K562 (cell line): ENCODE measurements around the gene PROK1. TPM values are rescaled to one million over a fixed set of nuclear protein-coding genes. Genes with fewer than 3 reads are reported as not detected.
"Not testable (repeated sequence)": the region's sequence is repeated elsewhere in the genome, so short reads cannot be mapped to it uniquely, and the experiment has no call there.

Source experiments
- ATAC-seq: fragments of 200-7000 bp; cut with Tn5 transposase; 3 replicates; pipeline ENCODE4 v1.9.1; 2020; ENCODE audit warnings: moderate library complexity
- BruUV-seq: library from RNA; stranded (reverse); fragments of 400-500 nt; replicated peaks from 2 replicates; lab custom pipeline; 2021; lab: Mats Ljungman, UMichigan
- CTCF ChIA-PET: fragments of 300-600 bp; formaldehyde crosslinking; extraction: SDS; loops from one replicate; lab custom pipeline; 2021; ENCODE audit warnings: low intra/inter-chr PET ratio; lab: Yijun Ruan, JAX
- POLR2A ChIA-PET: fragments of 300-600, 350-650 bp; sonication (Branson Sonifier 250); formaldehyde crosslinking; extraction: SDS; loops from one replicate; lab custom pipeline; 2021; ENCODE audit warnings: antibody characterized with exemption, inconsistent platforms; lab: Yijun Ruan, JAX
- DNase-seq, 4 experiments: peaks; one replicate each; pipeline versions ENCODE4 v3.0.0 to v3.0.0-alpha.2; 2011 to 2018; ENCODE audit warnings: low spot score in 3 of 4, mixed read lengths in 3 of 4; ENCODE audit errors: extremely low read depth in 1 of 4
- FAIRE-seq: peaks from 2 replicates; lab custom pipeline; 2011; peaks lifted over from hg19 to GRCh38; lab: Jason Lieb, UNC
- H2AFZ ChIP-seq: 2 replicates; pipeline ENCODE4 v1.6.0; 2011; ENCODE audit warnings: low read depth, low read length, control low read depth, inconsistent platforms
- H3K27ac ChIP-seq: fragments of 200-600 bp; 3 replicates; pipeline ENCODE4 v1.8.0; 2011; ENCODE audit warnings: low read depth, mild to moderate bottlenecking, control low read depth, inconsistent platforms, low read length, moderate library complexity, mixed read lengths; ENCODE audit errors: extremely low read depth
- H3K27me3 ChIP-seq, 2 experiments: fragments of 300-600 bp in 1 of 2; 2 replicates in 1 of 2; 3 replicates in 1 of 2; pipeline versions ENCODE4 v1.6.0 to v1.8.0; 2011; ENCODE audit warnings: inconsistent platforms in 2 of 2, low read length in 2 of 2, mild to moderate bottlenecking in 1 of 2, mixed read lengths in 1 of 2, moderate library complexity in 1 of 2; ENCODE audit not compliant: control insufficient read depth in 2 of 2, insufficient read depth in 2 of 2
- H3K36me3 ChIP-seq: fragments of 300-600 bp; 3 replicates; pipeline ENCODE4 v1.8.0; 2011; ENCODE audit warnings: mild to moderate bottlenecking, low read length, inconsistent platforms; ENCODE audit not compliant: control insufficient read depth, insufficient read depth
- H3K4me1 ChIP-seq, 2 experiments: fragments of 200-600 bp in 1 of 2; replicated peaks in 1 of 2; 2 replicates in 1 of 2; 3 replicates in 1 of 2; pipeline versions ENCODE4 v1.5.1 to v1.8.0; 2011; ENCODE audit warnings: inconsistent platforms in 2 of 2, low read length in 2 of 2, mild to moderate bottlenecking in 1 of 2, mixed read lengths in 1 of 2, moderate library complexity in 1 of 2; ENCODE audit not compliant: control insufficient read depth in 2 of 2, insufficient read depth in 2 of 2
- H3K4me2 ChIP-seq: 2 replicates; pipeline ENCODE4 v1.6.1; 2011; ENCODE audit warnings: low read length, control low read depth, inconsistent platforms, mixed read lengths; ENCODE audit not compliant: insufficient read depth
- H3K4me3 ChIP-seq: fragments of 200-600 bp; sonication (generic), shearing (Covaris generic); 2 replicates; pipeline ENCODE4 v1.5.1; 2016; ENCODE audit warnings: control low read depth, inconsistent platforms
- H3K79me2 ChIP-seq: fragments of 200-600 bp; 3 replicates; pipeline ENCODE4 v1.8.0; 2011; ENCODE audit warnings: low read length, inconsistent platforms; ENCODE audit not compliant: control insufficient read depth, insufficient read depth
- H3K9ac ChIP-seq, 2 experiments: 2 replicates each; pipeline versions ENCODE4 v1.6.0 to v1.6.1; 2011; ENCODE audit warnings: low read depth in 2 of 2, low read length in 2 of 2, control low read depth in 1 of 2, inconsistent platforms in 1 of 2, mild to moderate bottlenecking in 1 of 2, mixed read lengths in 1 of 2; ENCODE audit not compliant: insufficient read depth in 1 of 2
- H3K9me1 ChIP-seq: one replicate; pipeline ENCODE4 v1.6.0; 2011; ENCODE audit warnings: inconsistent platforms, mild to moderate bottlenecking, low read length, moderate library complexity; ENCODE audit not compliant: control insufficient read depth, insufficient read depth
- H3K9me3 ChIP-seq: replicated peaks from 2 replicates; pipeline ENCODE4 v1.5.1; 2011; ENCODE audit warnings: low read depth, low read length, inconsistent platforms; ENCODE audit not compliant: control insufficient read depth, insufficient read depth
- H4K20me1 ChIP-seq: replicated peaks from 2 replicates; pipeline ENCODE4 v1.6.1; 2011; ENCODE audit warnings: low read length, inconsistent platforms, mixed read lengths; ENCODE audit not compliant: control insufficient read depth, insufficient read depth
- ADNP ChIP-seq: fragments of 200-800 bp; sonication (Bioruptor generic); IDR thresholded peaks from 2 replicates; pipeline ENCODE4 v1.6.1; 2016; ENCODE audit warnings: missing genetic modification characterization, missing compliant biosample characterization
- EGR1 ChIP-seq: fragments of 450-650 bp; conservative IDR thresholded peaks from 2 replicates; pipeline ENCODE4 v1.6.1; 2017; ENCODE audit warnings: mild to moderate bottlenecking
- MYBL2 ChIP-seq, 2 experiments: fragments of 450-650 bp in 1 of 2; sonication (generic) in 1 of 2; formaldehyde crosslinking in 1 of 2; IDR thresholded peaks; 2 replicates each; pipeline versions ENCODE4 v1.6.1 to v1.8.1; 2017 to 2022; ENCODE audit warnings: borderline replicate concordance in 1 of 2, inconsistent platforms in 1 of 2, low read depth in 1 of 2, mild to moderate bottlenecking in 1 of 2, missing genetic modification reagents in 1 of 2, moderate library complexity in 1 of 2
- NCOA4 ChIP-seq: fragments of 450-650 bp; IDR thresholded peaks from 2 replicates; pipeline ENCODE4 v1.6.1; 2018; ENCODE audit warnings: mild to moderate bottlenecking; ENCODE audit not compliant: partially characterized antibody
- PBX2 ChIP-seq, 2 experiments: IDR thresholded peaks in 1 of 2; conservative IDR thresholded peaks in 1 of 2; 2 replicates each; pipeline ENCODE4 v1.6.1; 2016; ENCODE audit warnings: low read depth in 2 of 2, mild to moderate bottlenecking in 1 of 2, missing compliant biosample characterization in 1 of 2, missing genetic modification characterization in 1 of 2, moderate library complexity in 1 of 2
- POLR3A ChIP-seq: IDR thresholded peaks from 2 replicates; pipeline ENCODE4 v1.6.1; 2011; ENCODE audit warnings: borderline replicate concordance, mild to moderate bottlenecking, moderate library complexity; ENCODE audit not compliant: insufficient read length, insufficient read depth; ENCODE audit errors: extremely low read depth
- TCF7L2 ChIP-seq: fragments of 150-350 bp; IDR thresholded peaks from 2 replicates; pipeline ENCODE4 v1.6.1; 2016; ENCODE audit warnings: low read depth, mild to moderate bottlenecking, low read length, moderate library complexity
- WGBS: fragments of 100-300 bp; shearing (Covaris generic); methylation state at CpG from one replicate; pipeline ENCODE4 v1.1.6; 2016; ENCODE audit warnings: low coverage, mixed read lengths; ENCODE audit not compliant: insufficient coverage; ENCODE audit errors: missing lambda C conversion rate; 5-methylcytosine and 5-hydroxymethylcytosine counted together
- in situ Hi-C: fragments of 300-500 bp; cut with MboI; formaldehyde crosslinking; loops from 4 replicates; pipeline ENCODE4 v1.15.0; 2018; ENCODE audit warnings: inconsistent platforms, mixed read lengths
- intact Hi-C: fragments of 100-400 bp; cut with micrococcal nuclease; formaldehyde crosslinking; loops from 2 replicates; pipeline ENCODE4 v1.14.2; 2022
- polyA plus RNA-seq, 8 experiments: library from polyadenylated mRNA; depleted of rRNA in 4 of 8; stranded (reverse) in 5 of 8; unstranded in 3 of 8; fragments of >200 nt; fragmentation: Nextera tagmentation in 2 of 8; fragmentation: Illumina TruSeq in 1 of 8; extraction: Ambion mirVana in 2 of 8; extraction: Trizol in 1 of 8; gene quantifications; 2 replicates each; pipeline versions ENCODE4 v1.2.1 to v1.2.3, GENCODE V29; 2011 to 2014; ENCODE audit warnings: inconsistent platforms in 1 of 8, missing spikeins in 1 of 8
- total RNA-seq, 7 experiments: library from RNA; depleted of rRNA in 6 of 7; stranded (reverse); fragments of >200 nt in 6 of 7; fragmentation: Illumina TruSeq in 2 of 7; extraction: Trizol in 2 of 7; gene quantifications; 2 replicates each; pipeline versions ENCODE4 v1.2.1 to v1.2.3, GENCODE V29; 2011 to 2021; ENCODE audit warnings: low replicate concordance in 1 of 7

Gene PROK1
- total and polyA plus RNA-seq, 9 of the 15 experiments (the other 6 are each of a cell fraction or from before 2014, with no cell fraction given), result 0.15 TPM; not detected in 8

GRCh38 chr1:110406407-110406806 lies 44.5 kb upstream of the PROK1 start:
- peak; percentile 54; the same call in 1 of the 2 replicates for TF ChIP-seq ADNP (tag)
- TF ChIP-seq EGR1, result peak; percentile 48
- TF ChIP-seq, all 486 proteins: peak for 2; not testable (repeated sequence) for 484
- Histone ChIP-seq H3K36me3 (peaks cover 43% of the 10 kb centered on the region), H3K9ac (peak overlapping the region; percentile 59 to 88; a peak in 3 of 4 replicates), H3K79me2 (peaks cover 34% of the 10 kb centered on the region), H3K4me2 (peak overlapping the region; percentile 95), H3K4me1 (peaks cover 5 to 15% of the 10 kb centered on the region in 2 experiments; a peak in 3 of 5 replicates), H3K4me3 (peak overlapping the region; percentile 71)
- ATAC-seq, H2AFZ ChIP-seq, H3K27ac ChIP-seq, BruUV-seq, H3K9me1 ChIP-seq, H3K9me3 ChIP-seq, H3K27me3 ChIP-seq, CTCF ChIA-PET, FAIRE-seq, in situ Hi-C loops, H4K20me1 ChIP-seq, intact Hi-C loops, DNase-seq: not testable (repeated sequence)
- POLR2A ChIA-PET, result interaction anchor here (0.7 to 2.7 kb wide), 5 partner anchors 9 to 240 kb away, joined by 3 to 6 read pairs (median 4); no protein-coding TSS in a partner anchor
- WGBS, result 11% methylated on average over 12 of the region's 15 CpGs

GRCh38 chr1:110407260-110408210 lies 43.4 kb upstream of the PROK1 start, which contains the start of gene LAMTOR5:
Gene LAMTOR5, minus strand, starts transcription at chr1:110407694. Its CDS starts 74 bp downstream, at chr1:110407620.
- BruUV-seq, result TSS peak; percentile 77
- no peaks in the 10 kb centered on the region for H4K20me1 ChIP-seq
- DNase-seq, result peak; percentile 85 to 98 (median 86)
- ChIA-PET CTCF (no interaction called here), POLR2A (interaction anchor here (0.6 to 1.8 kb wide), 9 partner anchors 10 to 211 kb away, joined by 3 to 7 read pairs (median 4); no protein-coding TSS in a partner anchor)
- peak within 1 kb of the TSS; percentile 95 for H3K4me2 ChIP-seq
- peak; percentile 93 for FAIRE-seq
- peak within 1 kb of the TSS; percentile 71 for H3K4me3 ChIP-seq
- H3K79me2 ChIP-seq, result peaks cover 34% of the 10 kb centered on the region
- peak; percentile 90 for ATAC-seq
- under 1% methylated on average over 76 of the region's 76 CpGs for WGBS
- peak within 1 kb of the TSS; percentile 91 for H3K27ac ChIP-seq
- H3K9me1 ChIP-seq, result no peaks in the 10 kb centered on the region
- H3K9me3 ChIP-seq, result no peaks in the 10 kb centered on the region
- peak within 1 kb of the TSS; percentile 88 to 90 for H3K9ac ChIP-seq
- H3K27me3 ChIP-seq, result no peaks in the 10 kb centered on the region
- peaks cover 32% of the 10 kb centered on the region for H3K36me3 ChIP-seq
- H3K4me1 ChIP-seq, result peaks cover 5 to 19% of the 10 kb centered on the region in 2 experiments; a peak in 3 of 5 replicates
- in situ Hi-C loops, result no loop called here
- peak within 1 kb of the TSS; percentile 81 for H2AFZ ChIP-seq
- intact Hi-C loops, result loop anchor here (1.0 kb wide), 1 partner anchor 69 kb away; no protein-coding TSS in a partner anchor
- TF ChIP-seq NCOA4 (no peak), PBX2 (CRISPR knock-in tag; IDR thresholded peaks at IDR 0.05; ENCODE audit: low read depth) (no peak), PBX2 (tag; conservative IDR thresholded peaks at IDR 0.05; ENCODE audit: low read depth) (no peak), TCF7L2 (no peak), POLR3A (no peak), MYBL2 (IDR thresholded peaks at IDR 0.05; ENCODE audit: low read depth) (no peak), MYBL2 (CRISPR knock-in tag; IDR thresholded peaks at IDR 0.05; ENCODE audit: borderline replicate concordance) (0 out of 2 replicates have a peak, but pooled peaks have one; percentile 24)
